Measurements from ENCODE around the gene TTLL5. TPM values are rescaled to one million over a fixed set of nuclear protein-coding genes. Genes with fewer than 3 reads are reported as not detected.

The TTLL5 gene
- polyA plus RNA-seq, 2 donors, result 10.5 to 10.6 TPM

- no peaks in the 10 kb centered on the region for H3K9me3 ChIP-seq (ENCODE audit: control insufficient read depth in 2 of 2, insufficient read depth in 1 of 2, low read depth in 1 of 2, low read length in 1 of 2)
- no peaks in the 10 kb centered on the region for H3K36me3 ChIP-seq (ENCODE audit: control insufficient read depth in 2 of 2, insufficient read depth in 2 of 2, low read length in 1 of 2)
- H3K4me3 ChIP-seq (ENCODE audit: low read depth in 1 of 2, low read length in 2 of 2), result no peak overlapping the region
- no peaks in the 10 kb centered on the region for H3K27me3 ChIP-seq (ENCODE audit: control insufficient read depth in 1 of 2, insufficient read depth in 2 of 2, low read length in 2 of 2)
- H3K4me1 ChIP-seq (ENCODE audit: control insufficient read depth in 2 of 2, insufficient read depth in 2 of 2, low read length in 1 of 2), result no peaks in the 10 kb centered on the region
- 69 to 86% methylated on average over 2 of the region's 2 CpGs for WGBS, 2 donors
- no peak overlapping the region for H3K27ac ChIP-seq (ENCODE audit: low read depth in 2 of 2, low read length in 1 of 2)
Measured at GRCh38 chr14:75858362-75858761, 197.3 kb downstream of the TTLL5 start.

GRCh38 chr14:75859746-75860145 lies 198.7 kb downstream of the TTLL5 start:
- WGBS, 2 donors, result 84 to 85% methylated on average over 3 of the region's 3 CpGs

GRCh38 chr14:75860561-75861160 lies 199.6 kb downstream of the TTLL5 start:
- H3K9me3 ChIP-seq (ENCODE audit: control insufficient read depth in 2 of 2, insufficient read depth in 1 of 2, low read depth in 1 of 2, low read length in 1 of 2), result no peaks in the 10 kb centered on the region
- H3K36me3 ChIP-seq (ENCODE audit: control insufficient read depth in 2 of 2, insufficient read depth in 2 of 2, low read length in 1 of 2), result no peaks in the 10 kb centered on the region
- WGBS, 2 donors, result 80% methylated on average over 5 of the region's 5 CpGs
- no peak overlapping the region for H3K27ac ChIP-seq (ENCODE audit: low read depth in 2 of 2, low read length in 1 of 2)
- no peaks in the 10 kb centered on the region for H3K27me3 ChIP-seq (ENCODE audit: control insufficient read depth in 1 of 2, insufficient read depth in 2 of 2, low read length in 2 of 2)
- no peak overlapping the region for H3K4me3 ChIP-seq (ENCODE audit: low read depth in 1 of 2, low read length in 2 of 2)
- no peaks in the 10 kb centered on the region for H3K4me1 ChIP-seq (ENCODE audit: control insufficient read depth in 2 of 2, insufficient read depth in 2 of 2, low read length in 1 of 2)

More at GRCh38 chr14:75859746-75860145, 198.7 kb downstream of the TTLL5 start:
- H3K36me3 ChIP-seq (ENCODE audit: control insufficient read depth in 2 of 2, insufficient read depth in 2 of 2, low read length in 1 of 2), result no peaks in the 10 kb centered on the region
- H3K4me1 ChIP-seq (ENCODE audit: control insufficient read depth in 2 of 2, insufficient read depth in 2 of 2, low read length in 1 of 2), result no peaks in the 10 kb centered on the region
- H3K27me3 ChIP-seq (ENCODE audit: control insufficient read depth in 1 of 2, insufficient read depth in 2 of 2, low read length in 2 of 2), result no peaks in the 10 kb centered on the region
- H3K9me3 ChIP-seq (ENCODE audit: control insufficient read depth in 2 of 2, insufficient read depth in 1 of 2, low read depth in 1 of 2, low read length in 1 of 2), result no peaks in the 10 kb centered on the region
- no peak overlapping the region for H3K27ac ChIP-seq (ENCODE audit: low read depth in 2 of 2, low read length in 1 of 2)
- no peak overlapping the region for H3K4me3 ChIP-seq (ENCODE audit: low read depth in 1 of 2, low read length in 2 of 2)

- WGBS, 2 donors, result 68 to 72% methylated on average over 4 of the region's 4 CpGs
- Histone ChIP-seq H3K27ac (ENCODE audit: low read depth in 2 of 2, low read length in 1 of 2) (no peak overlapping the region), H3K4me1 (ENCODE audit: control insufficient read depth in 2 of 2, insufficient read depth in 2 of 2, low read length in 1 of 2) (no peaks in the 10 kb centered on the region)
Measured at GRCh38 chr14:75861161-75861621, 200.1 kb downstream of the TTLL5 start.

GRCh38 chr14:75863221-75863620 lies 202.2 kb downstream of the TTLL5 start:
- H3K4me1 ChIP-seq (ENCODE audit: control insufficient read depth in 2 of 2, insufficient read depth in 2 of 2, low read length in 1 of 2), result no peaks in the 10 kb centered on the region
- 83 to 90% methylated on average over 2 of the region's 2 CpGs for WGBS, 2 donors
- no peaks in the 10 kb centered on the region for H3K27me3 ChIP-seq (ENCODE audit: control insufficient read depth in 1 of 2, insufficient read depth in 2 of 2, low read length in 2 of 2)
- no peak overlapping the region for H3K27ac ChIP-seq (ENCODE audit: low read depth in 2 of 2, low read length in 1 of 2)
- no peaks in the 10 kb centered on the region for H3K36me3 ChIP-seq (ENCODE audit: control insufficient read depth in 2 of 2, insufficient read depth in 2 of 2, low read length in 1 of 2)
- H3K9me3 ChIP-seq (ENCODE audit: control insufficient read depth in 2 of 2, insufficient read depth in 1 of 2, low read depth in 1 of 2, low read length in 1 of 2), result no peaks in the 10 kb centered on the region
- no peak overlapping the region for H3K4me3 ChIP-seq (ENCODE audit: low read depth in 1 of 2, low read length in 2 of 2)

More at GRCh38 chr14:75861161-75861621, 200.1 kb downstream of the TTLL5 start:
- Histone ChIP-seq H3K27me3 (ENCODE audit: control insufficient read depth in 1 of 2, insufficient read depth in 2 of 2, low read length in 2 of 2) (no peaks in the 10 kb centered on the region), H3K9me3 (ENCODE audit: control insufficient read depth in 2 of 2, insufficient read depth in 1 of 2, low read depth in 1 of 2, low read length in 1 of 2) (no peaks in the 10 kb centered on the region), H3K4me3 (ENCODE audit: low read depth in 1 of 2, low read length in 2 of 2) (no peak overlapping the region), H3K36me3 (ENCODE audit: control insufficient read depth in 2 of 2, insufficient read depth in 2 of 2, low read length in 1 of 2) (no peaks in the 10 kb centered on the region)

GRCh38 chr14:75864352-75864751 lies 203.3 kb downstream of the TTLL5 start:
- Histone ChIP-seq H3K27me3 (ENCODE audit: control insufficient read depth in 1 of 2, insufficient read depth in 2 of 2, low read length in 2 of 2) (no peaks in the 10 kb centered on the region), H3K36me3 (ENCODE audit: control insufficient read depth in 2 of 2, insufficient read depth in 2 of 2, low read length in 1 of 2) (no peaks in the 10 kb centered on the region), H3K27ac (ENCODE audit: low read depth in 2 of 2, low read length in 1 of 2) (no peak overlapping the region), H3K4me3 (ENCODE audit: low read depth in 1 of 2, low read length in 2 of 2) (no peak overlapping the region), H3K4me1 (ENCODE audit: control insufficient read depth in 2 of 2, insufficient read depth in 2 of 2, low read length in 1 of 2) (no peaks in the 10 kb centered on the region), H3K9me3 (ENCODE audit: control insufficient read depth in 2 of 2, insufficient read depth in 1 of 2, low read depth in 1 of 2, low read length in 1 of 2) (no peaks in the 10 kb centered on the region)
- WGBS, 2 donors, result 93 to 95% methylated on average over 2 of the region's 2 CpGs

- Histone ChIP-seq H3K27ac (ENCODE audit: low read depth in 2 of 2, low read length in 1 of 2) (no peak overlapping the region), H3K4me1 (ENCODE audit: control insufficient read depth in 2 of 2, insufficient read depth in 2 of 2, low read length in 1 of 2) (no peaks in the 10 kb centered on the region), H3K27me3 (ENCODE audit: control insufficient read depth in 1 of 2, insufficient read depth in 2 of 2, low read length in 2 of 2) (no peaks in the 10 kb centered on the region), H3K36me3 (ENCODE audit: control insufficient read depth in 2 of 2, insufficient read depth in 2 of 2, low read length in 1 of 2) (no peaks in the 10 kb centered on the region), H3K4me3 (ENCODE audit: low read depth in 1 of 2, low read length in 2 of 2) (no peak overlapping the region), H3K9me3 (ENCODE audit: control insufficient read depth in 2 of 2, insufficient read depth in 1 of 2, low read depth in 1 of 2, low read length in 1 of 2) (no peaks in the 10 kb centered on the region)
- 71% methylated on average over 2 of the region's 2 CpGs for WGBS, 2 donors
Measured at GRCh38 chr14:75865531-75865930, 204.5 kb downstream of the TTLL5 start.

- no peaks in the 10 kb centered on the region for H3K36me3 ChIP-seq (ENCODE audit: control insufficient read depth in 2 of 2, insufficient read depth in 2 of 2, low read length in 1 of 2)
- no peaks in the 10 kb centered on the region for H3K9me3 ChIP-seq (ENCODE audit: control insufficient read depth in 2 of 2, insufficient read depth in 1 of 2, low read depth in 1 of 2, low read length in 1 of 2)
- no peaks in the 10 kb centered on the region for H3K4me1 ChIP-seq (ENCODE audit: control insufficient read depth in 2 of 2, insufficient read depth in 2 of 2, low read length in 1 of 2)
- H3K27me3 ChIP-seq (ENCODE audit: control insufficient read depth in 1 of 2, insufficient read depth in 2 of 2, low read length in 2 of 2), result no peaks in the 10 kb centered on the region
- 96 to 98% methylated on average over 1 of the region's 1 CpG for WGBS, 2 donors
- no peak overlapping the region for H3K27ac ChIP-seq (ENCODE audit: low read depth in 2 of 2, low read length in 1 of 2)
- no peak overlapping the region for H3K4me3 ChIP-seq (ENCODE audit: low read depth in 1 of 2, low read length in 2 of 2)
Measured at GRCh38 chr14:75866970-75867369, 205.9 kb downstream of the TTLL5 start.

GRCh38 chr14:75871181-75871880 lies 210.3 kb downstream of the TTLL5 start:
- WGBS, 2 donors, result 54 to 76% methylated on average over 6 of the region's 6 CpGs
- no peaks in the 10 kb centered on the region for H3K4me1 ChIP-seq (ENCODE audit: control insufficient read depth in 2 of 2, insufficient read depth in 2 of 2, low read length in 1 of 2)
- no peaks in the 10 kb centered on the region for H3K9me3 ChIP-seq (ENCODE audit: control insufficient read depth in 2 of 2, insufficient read depth in 1 of 2, low read depth in 1 of 2, low read length in 1 of 2)
- H3K27me3 ChIP-seq (ENCODE audit: control insufficient read depth in 1 of 2, insufficient read depth in 2 of 2, low read length in 2 of 2), result no peaks in the 10 kb centered on the region
- H3K27ac ChIP-seq (ENCODE audit: low read depth in 2 of 2, low read length in 1 of 2), result no peak overlapping the region
- H3K36me3 ChIP-seq (ENCODE audit: control insufficient read depth in 2 of 2, insufficient read depth in 2 of 2, low read length in 1 of 2), result no peaks in the 10 kb centered on the region
- H3K4me3 ChIP-seq (ENCODE audit: low read depth in 1 of 2, low read length in 2 of 2), result no peak overlapping the region

GRCh38 chr14:75875958-75876357 lies 214.9 kb downstream of the TTLL5 start:
- H3K27me3 ChIP-seq (ENCODE audit: control insufficient read depth in 1 of 2, insufficient read depth in 2 of 2, low read length in 2 of 2), result no peaks in the 10 kb centered on the region
- no peaks in the 10 kb centered on the region for H3K9me3 ChIP-seq (ENCODE audit: control insufficient read depth in 2 of 2, insufficient read depth in 1 of 2, low read depth in 1 of 2, low read length in 1 of 2)
- H3K36me3 ChIP-seq (ENCODE audit: control insufficient read depth in 2 of 2, insufficient read depth in 2 of 2, low read length in 1 of 2), result no peaks in the 10 kb centered on the region
- 62 to 68% methylated on average over 1 of the region's 1 CpG for WGBS, 2 donors
- no peak overlapping the region for H3K27ac ChIP-seq (ENCODE audit: low read depth in 2 of 2, low read length in 1 of 2)
- H3K4me1 ChIP-seq (ENCODE audit: control insufficient read depth in 2 of 2, insufficient read depth in 2 of 2, low read length in 1 of 2), result no peaks in the 10 kb centered on the region
- H3K4me3 ChIP-seq (ENCODE audit: low read depth in 1 of 2, low read length in 2 of 2), result no peak overlapping the region
